Measurements from ENCODE around the gene GDF7. TPM values are rescaled to one million over a fixed set of nuclear protein-coding genes. Genes with fewer than 3 reads are reported as not detected.

GDF7 gene
- total RNA-seq, 1 donor from 2014 or later, result 12.8 TPM

DNA sequence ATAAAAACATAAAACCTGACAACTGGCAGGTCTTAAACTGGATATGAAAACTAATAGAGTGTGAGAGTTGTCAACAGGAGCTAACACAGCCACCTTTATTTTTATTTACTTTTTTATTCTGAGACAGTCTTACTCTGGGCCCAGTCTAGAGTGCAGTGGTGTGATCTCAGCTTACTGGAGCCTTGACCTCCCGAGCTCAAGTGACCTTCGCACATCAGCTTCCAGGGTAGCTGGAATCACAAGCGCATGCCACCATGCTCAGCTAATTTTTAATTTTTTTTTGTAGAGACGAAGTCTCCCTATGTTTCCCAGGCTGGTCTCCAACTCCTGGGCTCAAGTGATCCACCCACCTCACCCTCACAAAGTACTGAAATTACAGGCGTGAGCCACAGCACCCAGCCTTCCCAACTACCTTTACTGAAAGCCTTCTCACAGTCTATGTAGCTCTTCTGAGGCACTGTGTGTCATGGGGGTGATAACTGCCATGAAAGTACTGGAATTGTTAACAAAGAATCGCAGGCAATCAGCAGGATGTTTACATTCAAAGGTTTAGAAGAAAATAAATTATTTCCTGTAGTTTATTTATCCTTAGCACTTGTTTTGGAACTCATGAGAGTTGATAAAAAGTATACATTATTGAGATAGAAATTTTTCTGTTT lies 24.3 kb downstream of the GDF7 start:
- TF ChIP-seq, protein P1, sequence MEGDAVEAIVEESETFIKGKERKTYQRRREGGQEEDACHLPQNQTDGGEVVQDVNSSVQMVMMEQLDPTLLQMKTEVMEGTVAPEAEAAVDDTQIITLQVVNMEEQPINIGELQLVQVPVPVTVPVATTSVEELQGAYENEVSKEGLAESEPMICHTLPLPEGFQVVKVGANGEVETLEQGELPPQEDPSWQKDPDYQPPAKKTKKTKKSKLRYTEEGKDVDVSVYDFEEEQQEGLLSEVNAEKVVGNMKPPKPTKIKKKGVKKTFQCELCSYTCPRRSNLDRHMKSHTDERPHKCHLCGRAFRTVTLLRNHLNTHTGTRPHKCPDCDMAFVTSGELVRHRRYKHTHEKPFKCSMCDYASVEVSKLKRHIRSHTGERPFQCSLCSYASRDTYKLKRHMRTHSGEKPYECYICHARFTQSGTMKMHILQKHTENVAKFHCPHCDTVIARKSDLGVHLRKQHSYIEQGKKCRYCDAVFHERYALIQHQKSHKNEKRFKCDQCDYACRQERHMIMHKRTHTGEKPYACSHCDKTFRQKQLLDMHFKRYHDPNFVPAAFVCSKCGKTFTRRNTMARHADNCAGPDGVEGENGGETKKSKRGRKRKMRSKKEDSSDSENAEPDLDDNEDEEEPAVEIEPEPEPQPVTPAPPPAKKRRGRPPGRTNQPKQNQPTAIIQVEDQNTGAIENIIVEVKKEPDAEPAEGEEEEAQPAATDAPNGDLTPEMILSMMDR (IDR thresholded peaks at IDR 0.05), result no peak
- peaks cover 15% of the 10 kb centered on the region for H3K4me1 Mint-ChIP-seq (ENCODE audit: low read depth)
- peaks cover 12% of the 10 kb centered on the region for H3K36me3 Mint-ChIP-seq (ENCODE audit: low read depth)
- H3K4me3 Mint-ChIP-seq (ENCODE audit: unreplicated experiment), result no peak overlapping the region
- H3K27ac Mint-ChIP-seq (ENCODE audit: unreplicated experiment), result no peak overlapping the region
- no peaks in the 10 kb centered on the region for H3K27me3 Mint-ChIP-seq (ENCODE audit: low read depth)
- no peak for DNase-seq (ENCODE audit: low spot score)
- peaks cover 2% of the 10 kb centered on the region for H3K9me3 Mint-ChIP-seq (ENCODE audit: low read depth)

DNA sequence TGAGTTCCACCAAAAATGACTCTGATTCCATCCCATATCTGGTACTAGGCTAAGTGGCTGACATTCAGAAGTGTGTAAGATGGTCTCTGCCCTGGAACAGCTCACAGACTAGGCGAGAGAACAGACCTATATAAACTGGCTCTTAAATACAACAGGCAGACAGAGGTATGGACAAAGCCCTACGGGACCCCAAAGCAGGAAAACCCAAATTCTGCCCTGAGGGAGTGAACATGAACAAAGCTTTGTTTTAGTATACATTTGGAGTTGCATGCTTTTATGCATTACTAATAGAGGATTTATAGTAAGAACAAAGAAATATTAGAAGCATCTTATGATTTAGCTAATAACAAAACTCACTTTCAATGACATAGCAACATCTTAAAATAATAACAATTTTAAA lies 25.1 kb downstream of the GDF7 start:
- Mint-ChIP-seq H3K36me3 (ENCODE audit: low read depth) (peaks cover 15% of the 10 kb centered on the region), H3K9me3 (ENCODE audit: low read depth) (peaks cover 2% of the 10 kb centered on the region), H3K4me1 (ENCODE audit: low read depth) (peaks cover 19% of the 10 kb centered on the region), H3K27ac (ENCODE audit: unreplicated experiment) (no peak overlapping the region), H3K27me3 (ENCODE audit: low read depth) (no peaks in the 10 kb centered on the region), H3K4me3 (ENCODE audit: unreplicated experiment) (no peak overlapping the region)
- no peak for DNase-seq (ENCODE audit: low spot score)
- TF ChIP-seq, protein P1 (IDR thresholded peaks at IDR 0.05), result no peak

DNA sequence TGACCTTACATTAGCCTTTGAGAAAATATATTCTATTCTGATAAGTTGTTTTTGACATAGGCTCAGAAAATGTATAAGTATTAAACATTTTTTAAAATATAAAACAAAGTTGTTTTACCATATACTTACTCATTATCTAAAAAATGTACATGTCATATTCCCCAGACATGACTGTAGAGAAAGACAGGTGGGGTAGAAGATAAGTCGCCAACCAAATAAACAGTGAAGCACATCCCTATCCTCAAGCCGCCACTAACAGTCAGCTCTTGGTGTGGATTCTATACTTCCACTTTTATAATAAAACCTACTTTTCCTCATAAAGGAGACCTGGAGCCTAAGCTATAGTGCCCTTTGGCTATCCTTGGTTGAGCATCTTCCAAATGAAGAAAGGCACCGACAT lies 26.4 kb downstream of the GDF7 start:
- TF ChIP-seq, protein P1 (IDR thresholded peaks at IDR 0.05), result no peak
- no peak for DNase-seq (ENCODE audit: low spot score)
- Mint-ChIP-seq H3K27me3 (ENCODE audit: low read depth) (no peaks in the 10 kb centered on the region), H3K9me3 (ENCODE audit: low read depth) (peaks cover 2% of the 10 kb centered on the region), H3K4me1 (ENCODE audit: low read depth) (peaks cover 27% of the 10 kb centered on the region), H3K27ac (ENCODE audit: unreplicated experiment) (no peak overlapping the region), H3K4me3 (ENCODE audit: unreplicated experiment) (no peak overlapping the region), H3K36me3 (ENCODE audit: low read depth) (peaks cover 10% of the 10 kb centered on the region)

GRCh38 chr2:20696366-20696765 lies 29.4 kb downstream of the GDF7 start:
- no peak overlapping the region for H3K4me3 Mint-ChIP-seq (ENCODE audit: unreplicated experiment)
- no peak overlapping the region for H3K27ac Mint-ChIP-seq (ENCODE audit: unreplicated experiment)
- TF ChIP-seq, protein P1 (IDR thresholded peaks at IDR 0.05), result no peak
- H3K4me1 Mint-ChIP-seq (ENCODE audit: low read depth), result peaks cover 53% of the 10 kb centered on the region
- H3K9me3 Mint-ChIP-seq (ENCODE audit: low read depth), result no peaks in the 10 kb centered on the region
- peaks cover 5% of the 10 kb centered on the region for H3K36me3 Mint-ChIP-seq (ENCODE audit: low read depth)
- DNase-seq (ENCODE audit: low spot score), result no peak
- H3K27me3 Mint-ChIP-seq (ENCODE audit: low read depth), result no peaks in the 10 kb centered on the region

DNA sequence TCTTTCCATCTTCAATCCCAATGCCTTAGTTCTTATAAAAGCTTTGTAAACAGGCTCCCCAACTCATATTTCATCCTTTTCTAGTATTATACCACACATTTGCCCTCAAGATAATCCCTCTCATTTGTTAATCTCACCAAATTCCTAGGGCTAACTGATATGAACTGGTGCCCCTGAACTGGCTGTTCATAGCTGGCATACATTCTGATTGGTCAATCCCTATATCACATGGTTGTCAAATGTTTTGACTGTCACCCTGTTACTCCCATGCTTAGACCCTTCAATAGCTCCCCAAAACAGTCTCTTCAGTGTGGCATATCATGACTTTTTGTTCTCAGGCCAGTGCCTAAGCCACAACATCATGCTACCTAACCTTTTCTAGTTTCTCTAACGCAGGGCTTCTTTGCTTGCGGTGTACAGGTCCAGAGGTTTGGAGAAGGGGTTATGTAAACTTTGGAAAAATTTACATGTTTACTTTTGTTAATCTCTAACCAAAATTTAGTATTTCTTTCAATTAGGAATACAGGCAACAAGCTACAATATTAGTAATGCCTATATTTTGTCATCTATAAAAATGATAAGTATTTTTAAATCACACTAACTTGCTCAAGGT lies 30.5 kb downstream of the GDF7 start:
- no peaks in the 10 kb centered on the region for H3K9me3 Mint-ChIP-seq (ENCODE audit: low read depth)
- H3K36me3 Mint-ChIP-seq (ENCODE audit: low read depth), result peaks cover 5% of the 10 kb centered on the region
- DNase-seq (ENCODE audit: low spot score), result no peak
- no peak overlapping the region for H3K27ac Mint-ChIP-seq (ENCODE audit: unreplicated experiment)
- no peaks in the 10 kb centered on the region for H3K27me3 Mint-ChIP-seq (ENCODE audit: low read depth)
- H3K4me1 Mint-ChIP-seq (ENCODE audit: low read depth), result peaks cover 64% of the 10 kb centered on the region
- TF ChIP-seq, protein P1 (IDR thresholded peaks at IDR 0.05), result no peak
- no peak overlapping the region for H3K4me3 Mint-ChIP-seq (ENCODE audit: unreplicated experiment)
